IMR-90 (cell line): Measurements from ENCODE around the gene FMNL1.

Experiments
- BHLHE40 ChIP-seq: fragments of 150-350 bp; IDR thresholded peaks from 2 replicates; pipeline ENCODE4 v1.6.1; 2016; ENCODE audit warnings: mild to moderate bottlenecking, low read depth, low read length
- CHD1 ChIP-seq: IDR thresholded peaks from 2 replicates; pipeline ENCODE4 v1.6.1; 2012; ENCODE audit warnings: low read depth, low read length, improper control_type of control experiment
- FOS ChIP-seq: fragments of 150-350 bp; IDR thresholded peaks from 2 replicates; pipeline ENCODE4 v1.6.1; 2016; ENCODE audit warnings: low read depth, low read length
- NFE2L2 ChIP-seq: fragments of 150-350 bp; IDR thresholded peaks from 2 replicates; pipeline ENCODE4 v1.6.1; 2016; ENCODE audit warnings: low read depth, mild to moderate bottlenecking, low read length
- POLR2A ChIP-seq: IDR thresholded peaks from 2 replicates; pipeline ENCODE4 v1.6.1; 2012; ENCODE audit warnings: mild to moderate bottlenecking, low read depth, low read length
- TF ChIP-seq, protein P1 (sequence below): conservative IDR thresholded peaks from 2 replicates; pipeline ENCODE4 v1.5.1; 2012; ENCODE audit warnings: mild to moderate bottlenecking, low read depth, low read length, improper control_type of control experiment
- TF ChIP-seq, protein P2 (sequence below): fragments of 150-350 bp; IDR thresholded peaks from 2 replicates; pipeline ENCODE4 v1.6.1; 2017; ENCODE audit warnings: mild to moderate bottlenecking, antibody characterized with exemption, low read length, low read depth

GRCh38 chr17:45271603-45272002 lies 49.9 kb downstream of the FMNL1 start:
- TF ChIP-seq NFE2L2 = no peak
- TF ChIP-seq FOS = no peak
- TF ChIP-seq CHD1 = no peak
- TF ChIP-seq, protein P1, sequence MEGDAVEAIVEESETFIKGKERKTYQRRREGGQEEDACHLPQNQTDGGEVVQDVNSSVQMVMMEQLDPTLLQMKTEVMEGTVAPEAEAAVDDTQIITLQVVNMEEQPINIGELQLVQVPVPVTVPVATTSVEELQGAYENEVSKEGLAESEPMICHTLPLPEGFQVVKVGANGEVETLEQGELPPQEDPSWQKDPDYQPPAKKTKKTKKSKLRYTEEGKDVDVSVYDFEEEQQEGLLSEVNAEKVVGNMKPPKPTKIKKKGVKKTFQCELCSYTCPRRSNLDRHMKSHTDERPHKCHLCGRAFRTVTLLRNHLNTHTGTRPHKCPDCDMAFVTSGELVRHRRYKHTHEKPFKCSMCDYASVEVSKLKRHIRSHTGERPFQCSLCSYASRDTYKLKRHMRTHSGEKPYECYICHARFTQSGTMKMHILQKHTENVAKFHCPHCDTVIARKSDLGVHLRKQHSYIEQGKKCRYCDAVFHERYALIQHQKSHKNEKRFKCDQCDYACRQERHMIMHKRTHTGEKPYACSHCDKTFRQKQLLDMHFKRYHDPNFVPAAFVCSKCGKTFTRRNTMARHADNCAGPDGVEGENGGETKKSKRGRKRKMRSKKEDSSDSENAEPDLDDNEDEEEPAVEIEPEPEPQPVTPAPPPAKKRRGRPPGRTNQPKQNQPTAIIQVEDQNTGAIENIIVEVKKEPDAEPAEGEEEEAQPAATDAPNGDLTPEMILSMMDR = no peak
- no peak for TF ChIP-seq BHLHE40
- no peak for TF ChIP-seq POLR2A
- TF ChIP-seq, protein P2, sequence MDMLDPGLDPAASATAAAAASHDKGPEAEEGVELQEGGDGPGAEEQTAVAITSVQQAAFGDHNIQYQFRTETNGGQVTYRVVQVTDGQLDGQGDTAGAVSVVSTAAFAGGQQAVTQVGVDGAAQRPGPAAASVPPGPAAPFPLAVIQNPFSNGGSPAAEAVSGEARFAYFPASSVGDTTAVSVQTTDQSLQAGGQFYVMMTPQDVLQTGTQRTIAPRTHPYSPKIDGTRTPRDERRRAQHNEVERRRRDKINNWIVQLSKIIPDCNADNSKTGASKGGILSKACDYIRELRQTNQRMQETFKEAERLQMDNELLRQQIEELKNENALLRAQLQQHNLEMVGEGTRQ = no peak
